GM18867 (cell line): ENCODE measurements around the gene YIF1B.

Experiments
- ATAC-seq: cut with Tn5 transposase; IDR thresholded peaks from one replicate; pipeline ENCODE4 v1.9.1; 2021; ENCODE audit warnings: mild to moderate bottlenecking, moderate library complexity; ENCODE audit not compliant: unreplicated experiment

YIF1B gene

GRCh38 chr19:38307076-38307475 is 8.7 kb downstream of the YIF1B start:
- no peak for ATAC-seq

GRCh38 chr19:38306236-38306635 is 9.5 kb downstream of the YIF1B start:
- no peak for ATAC-seq

- ATAC-seq = no peak
Observed at GRCh38 chr19:38304866-38305429, 10.8 kb downstream of the YIF1B start.

- ATAC-seq = no peak
Observed at GRCh38 chr19:38304352-38304865, 11.3 kb downstream of the YIF1B start.

- ATAC-seq = no peak
Observed at GRCh38 chr19:38303517-38304351, 12.0 kb downstream of the YIF1B start, which contains the start of gene C19orf33. Gene C19orf33 (plus strand): TSS chr19:38304251. CDS start chr19:38304262, 11 bp downstream.

- no peak for ATAC-seq
Observed at GRCh38 chr19:38298821-38299680, 16.7 kb downstream of the YIF1B start.

- ATAC-seq = no peak
Observed at GRCh38 chr19:38294090-38294489, 21.7 kb downstream of the YIF1B start.

GRCh38 chr19:38293281-38293680 is 22.5 kb downstream of the YIF1B start:
- ATAC-seq = no peak

GRCh38 chr19:38291855-38292254 is 23.9 kb downstream of the YIF1B start:
- no peak for ATAC-seq

GRCh38 chr19:38290631-38291147 is 25.1 kb downstream of the YIF1B start:
- ATAC-seq = no peak

- no peak for ATAC-seq
Observed at GRCh38 chr19:38289955-38290354, 25.8 kb downstream of the YIF1B start.

- no peak for ATAC-seq
Observed at GRCh38 chr19:38288123-38288855, 27.5 kb downstream of the YIF1B start.

- no peak for ATAC-seq
Observed at GRCh38 chr19:38287604-38288003, 28.1 kb downstream of the YIF1B start.

GRCh38 chr19:38285567-38285966 is 30.2 kb downstream of the YIF1B start:
- no peak for ATAC-seq

- no peak for ATAC-seq
Observed at GRCh38 chr19:38284422-38284821, 31.3 kb downstream of the YIF1B start.

GRCh38 chr19:38283271-38283670 is 32.5 kb downstream of the YIF1B start:
- ATAC-seq = no peak

- ATAC-seq = no peak
Observed at GRCh38 chr19:38281811-38282566, 33.8 kb downstream of the YIF1B start.

GRCh38 chr19:38280030-38280921 is 35.5 kb downstream of the YIF1B start:
- ATAC-seq = no peak

GRCh38 chr19:38278751-38279150 is 37.0 kb downstream of the YIF1B start:
- ATAC-seq = no peak
